Activated naive CD4-positive, alpha-beta T cell treated with anti-CD3 and anti-CD28 coated beads, Interleukin-2, amount 10 ng/mL, durations not matched to agents 7 days and 5 days (primary cell): ENCODE data around the gene OR2AT4.
"Not testable (repeated sequence)": the region's sequence is repeated elsewhere in the genome, so short reads cannot be mapped to it uniquely, and the experiment has no call there.

Source experiments
- CTCF ChIA-PET: fragments of 350-600 bp; sonication (Branson Sonifier 250); formaldehyde crosslinking; loops from one replicate; lab custom pipeline; 2021; ENCODE audit warnings: antibody characterized with exemption; lab: Charles Lee
- DNase-seq: peaks from one replicate; pipeline ENCODE4 v3.0.0-alpha.2; 2020
- H3K27ac Mint-ChIP-seq: one replicate; pipeline ENCODE4 v1.8.0; 2021; ENCODE audit warnings: mild to moderate bottlenecking, moderate library complexity, mixed read lengths
- H3K27me3 Mint-ChIP-seq: one replicate; pipeline ENCODE4 v1.8.0; 2021; ENCODE audit warnings: mild to moderate bottlenecking, mixed read lengths
- H3K36me3 Mint-ChIP-seq: one replicate; pipeline ENCODE4 v1.8.0; 2021; ENCODE audit warnings: mixed read lengths
- H3K4me1 Mint-ChIP-seq: one replicate; pipeline ENCODE4 v1.8.0; 2021; ENCODE audit warnings: mixed read lengths
- H3K4me3 Mint-ChIP-seq: one replicate; pipeline ENCODE4 v1.8.0; 2021; ENCODE audit warnings: mild to moderate bottlenecking, moderate library complexity, mixed read lengths
- H3K9me3 Mint-ChIP-seq: one replicate; pipeline ENCODE4 v1.8.0; 2021; ENCODE audit warnings: mixed read lengths

Gene OR2AT4

GRCh38 chr11:75097173-75097557 is 489 bp upstream of the OR2AT4 start:
- Mint-ChIP-seq H3K4me1 (no peaks in the 10 kb centered on the region), H3K4me3 (no peak overlapping the region), H3K9me3 (no peaks in the 10 kb centered on the region), H3K27me3 (peaks cover 41% of the 10 kb centered on the region), H3K36me3 (no peaks in the 10 kb centered on the region), H3K27ac (no peak overlapping the region)
- DNase-seq, result no peak
- CTCF ChIA-PET, result no interaction called here

- DNase-seq, H3K27ac Mint-ChIP-seq, H3K4me3 Mint-ChIP-seq, CTCF ChIA-PET, H3K36me3 Mint-ChIP-seq, H3K4me1 Mint-ChIP-seq: not testable (repeated sequence)
- H3K9me3 Mint-ChIP-seq, result peaks cover 11% of the 10 kb centered on the region
- peaks cover 37% of the 10 kb centered on the region for H3K27me3 Mint-ChIP-seq
Measured at GRCh38 chr11:75094382-75094781, 2.3 kb downstream of the OR2AT4 start.

DNA sequence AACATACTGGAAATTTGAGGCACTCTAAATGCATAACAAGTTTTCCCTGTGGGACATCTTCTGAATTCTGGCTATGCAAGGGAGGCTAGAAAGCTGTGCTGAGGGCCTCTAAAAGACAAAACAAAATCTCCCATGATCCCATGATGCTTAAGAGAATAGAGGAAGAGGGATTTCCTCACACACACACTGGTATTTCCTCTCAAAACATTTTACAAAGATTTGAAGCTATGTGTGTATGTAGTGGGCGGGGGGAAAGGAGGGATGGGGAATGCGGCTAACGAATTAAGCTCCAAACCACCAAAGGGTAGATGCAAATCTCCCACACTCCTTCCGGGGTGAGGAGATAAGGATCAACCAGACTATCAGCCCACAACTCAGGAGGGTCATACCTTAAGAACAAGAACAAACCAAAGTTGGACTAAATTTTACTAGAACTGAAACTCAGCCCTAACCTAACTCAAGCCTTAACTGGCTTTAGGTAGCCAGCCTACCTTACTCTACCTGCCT is 6.0 kb downstream of the OR2AT4 start:
- no peak for DNase-seq
- H3K4me3 Mint-ChIP-seq, result no peak overlapping the region
- H3K4me1 Mint-ChIP-seq, result no peaks in the 10 kb centered on the region
- peaks cover 11% of the 10 kb centered on the region for H3K9me3 Mint-ChIP-seq
- H3K27me3 Mint-ChIP-seq, result peaks cover 30% of the 10 kb centered on the region
- peaks cover 4% of the 10 kb centered on the region for H3K36me3 Mint-ChIP-seq
- CTCF ChIA-PET, result interaction anchor here (1.0 kb wide), 1 partner anchor 68 kb away, joined by 3 read pairs; no protein-coding TSS in a partner anchor
- no peak overlapping the region for H3K27ac Mint-ChIP-seq

- CTCF ChIA-PET, result no interaction called here
- Mint-ChIP-seq H3K9me3 (peaks cover 11% of the 10 kb centered on the region), H3K36me3 (peaks cover 4% of the 10 kb centered on the region), H3K4me3 (no peak overlapping the region), H3K27ac (no peak overlapping the region), H3K4me1 (no peaks in the 10 kb centered on the region), H3K27me3 (peaks cover 14% of the 10 kb centered on the region)
- DNase-seq, result no peak
Measured at GRCh38 chr11:75087319-75088305, 9.1 kb downstream of the OR2AT4 start.

DNA sequence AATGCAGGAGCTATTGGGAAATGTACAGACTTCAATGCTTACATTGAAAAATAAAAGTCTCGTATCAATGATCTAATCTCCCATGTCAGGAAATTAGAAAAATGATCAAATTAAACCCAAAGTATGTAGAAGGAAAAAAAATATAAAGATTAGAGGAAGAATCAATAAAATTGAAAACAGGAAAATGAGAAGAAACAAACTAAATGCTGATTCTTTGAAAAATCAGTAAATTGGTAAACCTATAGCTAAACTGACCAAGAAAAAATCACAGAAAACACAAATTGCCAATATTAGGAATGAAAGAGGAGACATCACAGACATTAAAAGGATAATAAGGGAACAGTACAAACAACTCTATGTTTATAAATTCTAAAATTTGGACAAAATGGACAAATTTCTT is 11.8 kb downstream of the OR2AT4 start:
- Mint-ChIP-seq H3K4me1 (no peaks in the 10 kb centered on the region), H3K27me3 (peaks cover 23% of the 10 kb centered on the region), H3K9me3 (no peaks in the 10 kb centered on the region), H3K36me3 (no peaks in the 10 kb centered on the region), H3K27ac (no peak overlapping the region), H3K4me3 (no peak overlapping the region)
- CTCF ChIA-PET, result no interaction called here
- DNase-seq, result no peak

GRCh38 chr11:75083217-75083605 is 13.5 kb downstream of the OR2AT4 start:
- H3K27me3 Mint-ChIP-seq, result peaks cover 19% of the 10 kb centered on the region
- CTCF ChIA-PET, result no interaction called here
- no peak overlapping the region for H3K4me3 Mint-ChIP-seq

GRCh38 chr11:75082601-75083216 is 14.0 kb downstream of the OR2AT4 start:
- H3K27ac Mint-ChIP-seq, result no peak overlapping the region
- no peaks in the 10 kb centered on the region for H3K4me1 Mint-ChIP-seq
- DNase-seq, result no peak
- CTCF ChIA-PET, result no interaction called here
- peaks cover 24% of the 10 kb centered on the region for H3K27me3 Mint-ChIP-seq
- no peaks in the 10 kb centered on the region for H3K36me3 Mint-ChIP-seq
- H3K4me3 Mint-ChIP-seq, result no peak overlapping the region
- H3K9me3 Mint-ChIP-seq, result no peaks in the 10 kb centered on the region

More at GRCh38 chr11:75083217-75083605, 13.5 kb downstream of the OR2AT4 start:
- H3K36me3 Mint-ChIP-seq, result no peaks in the 10 kb centered on the region
- H3K9me3 Mint-ChIP-seq, result no peaks in the 10 kb centered on the region
- H3K27ac Mint-ChIP-seq, result no peak overlapping the region
- no peaks in the 10 kb centered on the region for H3K4me1 Mint-ChIP-seq
- DNase-seq, result no peak

DNA sequence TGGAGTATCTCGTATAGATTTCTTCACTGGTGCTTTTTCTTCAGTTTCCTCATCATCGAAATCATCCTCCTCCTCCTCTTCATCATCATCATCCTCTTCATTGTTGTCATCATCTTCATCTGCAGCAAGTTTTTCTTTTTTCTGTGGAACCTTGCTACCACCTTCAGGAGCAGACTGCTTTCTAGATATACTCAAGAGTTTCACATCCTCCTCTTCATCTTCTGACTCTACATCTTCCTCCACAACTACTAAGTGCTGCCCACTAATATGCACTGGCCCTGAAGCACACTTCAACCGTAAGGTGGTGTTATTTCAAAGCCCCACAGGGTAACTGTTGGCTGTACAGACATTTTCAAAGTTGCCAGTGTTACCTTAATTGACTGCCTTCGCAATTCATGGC is 17.1 kb downstream of the OR2AT4 start:
- CTCF ChIA-PET, result no interaction called here
- Mint-ChIP-seq H3K27ac (no peak overlapping the region), H3K36me3 (no peaks in the 10 kb centered on the region), H3K27me3 (peaks cover 33% of the 10 kb centered on the region), H3K4me1 (no peaks in the 10 kb centered on the region), H3K9me3 (no peaks in the 10 kb centered on the region), H3K4me3 (no peak overlapping the region)
- no peak for DNase-seq

DNA sequence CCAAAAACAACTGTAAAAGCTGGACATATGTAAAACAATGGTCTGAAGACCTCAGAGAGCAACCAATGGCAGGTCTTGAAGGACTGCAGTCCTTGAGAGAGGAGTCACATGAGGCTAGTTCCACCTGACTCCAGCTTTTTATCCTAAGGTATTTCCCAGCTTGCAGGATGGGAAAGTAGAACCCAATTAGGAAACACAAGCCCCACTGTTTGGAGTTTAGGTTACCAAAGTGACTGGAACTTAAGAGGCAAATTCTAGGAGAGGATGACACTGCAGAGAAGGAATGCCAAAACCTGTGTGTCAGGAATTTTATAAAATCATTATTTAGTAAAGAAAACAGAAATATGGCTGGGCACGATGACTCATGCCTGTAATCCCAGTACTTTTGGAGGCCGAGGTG is 18.4 kb downstream of the OR2AT4 start:
- Mint-ChIP-seq H3K27ac (no peak overlapping the region), H3K4me1 (no peaks in the 10 kb centered on the region)
- no peak for DNase-seq

DNA sequence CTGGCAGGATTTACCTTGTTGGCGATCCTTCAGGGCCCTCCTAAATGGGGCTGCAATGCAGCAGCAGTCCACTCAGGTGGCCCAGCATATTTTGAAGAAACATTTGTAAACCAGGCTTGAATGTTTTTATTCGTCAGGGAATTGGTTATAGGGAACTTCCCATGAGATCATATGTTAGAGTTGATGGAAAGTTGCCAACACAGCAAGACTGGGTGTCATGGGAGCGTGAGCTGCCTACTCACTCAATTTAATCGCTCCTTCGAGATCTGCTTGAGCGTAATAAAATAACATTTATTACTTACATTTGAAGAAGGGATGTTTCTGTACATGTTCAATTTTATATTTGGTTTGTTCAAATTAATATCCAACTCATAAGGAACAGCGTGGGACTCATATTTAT is 19.4 kb downstream of the OR2AT4 start:
- H3K27me3 Mint-ChIP-seq, result peaks cover 45% of the 10 kb centered on the region
- CTCF ChIA-PET, result no interaction called here

More for the DNA sequence above, 18.4 kb downstream of the OR2AT4 start:
- H3K4me3 Mint-ChIP-seq, result no peak overlapping the region
- no peaks in the 10 kb centered on the region for H3K9me3 Mint-ChIP-seq
- H3K36me3 Mint-ChIP-seq, result no peaks in the 10 kb centered on the region
- CTCF ChIA-PET, result no interaction called here
- H3K27me3 Mint-ChIP-seq, result peaks cover 39% of the 10 kb centered on the region

DNA sequence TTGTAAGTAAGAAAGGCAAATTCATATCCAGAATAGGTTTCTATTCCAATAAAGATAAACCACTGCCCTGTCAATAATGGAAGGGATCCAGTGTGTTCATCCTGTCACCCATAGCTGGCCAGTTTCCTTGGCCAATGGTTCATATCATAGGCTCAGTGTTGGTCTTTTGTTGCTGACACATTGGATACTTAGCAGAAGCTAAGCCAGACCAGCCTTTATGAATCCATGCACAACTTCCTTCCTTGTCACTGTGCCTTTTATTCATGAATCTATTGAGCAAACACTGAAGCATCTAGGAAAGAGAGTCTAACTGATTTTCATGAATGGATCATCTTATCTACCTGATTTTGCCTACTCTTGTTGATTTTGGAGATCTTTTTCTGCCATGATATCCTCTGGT is 20.0 kb downstream of the OR2AT4 start:
- H3K27me3 Mint-ChIP-seq, result peaks cover 43% of the 10 kb centered on the region
- H3K4me3 Mint-ChIP-seq, result no peak overlapping the region
- no peaks in the 10 kb centered on the region for H3K9me3 Mint-ChIP-seq
- CTCF ChIA-PET, result no interaction called here
- no peak for DNase-seq
- H3K27ac Mint-ChIP-seq, result no peak overlapping the region
- H3K4me1 Mint-ChIP-seq, result no peaks in the 10 kb centered on the region
- no peaks in the 10 kb centered on the region for H3K36me3 Mint-ChIP-seq

More for the DNA sequence above, 19.4 kb downstream of the OR2AT4 start:
- Mint-ChIP-seq H3K4me1 (no peaks in the 10 kb centered on the region), H3K9me3 (no peaks in the 10 kb centered on the region), H3K36me3 (no peaks in the 10 kb centered on the region), H3K4me3 (no peak overlapping the region), H3K27ac (no peak overlapping the region)
- DNase-seq, result no peak

GRCh38 chr11:75073459-75074190 is 23.1 kb downstream of the OR2AT4 start:
- peaks cover 46% of the 10 kb centered on the region for H3K27me3 Mint-ChIP-seq

DNA sequence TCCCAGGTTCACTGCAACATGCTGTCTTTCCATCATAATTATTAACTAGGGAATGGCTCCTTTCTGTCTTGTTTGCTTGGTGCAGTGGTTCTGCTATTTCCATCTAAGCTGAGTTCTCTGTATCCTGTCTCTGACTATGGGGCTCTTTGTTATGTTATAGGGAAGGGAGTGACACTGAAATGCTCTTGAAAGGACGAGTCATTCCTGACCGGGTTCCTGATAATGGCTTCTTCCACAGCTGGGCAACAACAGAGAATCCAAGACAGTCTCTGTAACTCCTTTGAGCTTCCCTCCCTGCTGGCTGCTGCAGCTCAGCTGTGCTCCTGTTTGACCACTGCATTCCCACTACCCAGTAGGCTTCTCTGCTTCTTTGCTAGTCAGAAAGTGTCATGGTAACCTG is 24.1 kb downstream of the OR2AT4 start:
- CTCF ChIA-PET, result interaction anchor here (1.4 kb wide), 1 partner anchor 8 kb away, joined by 5 read pairs; no protein-coding TSS in a partner anchor
- DNase-seq, result no peak
- Mint-ChIP-seq H3K36me3 (no peaks in the 10 kb centered on the region), H3K27me3 (peaks cover 39% of the 10 kb centered on the region), H3K4me1 (no peaks in the 10 kb centered on the region), H3K9me3 (no peaks in the 10 kb centered on the region), H3K27ac (no peak overlapping the region), H3K4me3 (no peak overlapping the region)

More at GRCh38 chr11:75073459-75074190, 23.1 kb downstream of the OR2AT4 start:
- Mint-ChIP-seq H3K36me3 (no peaks in the 10 kb centered on the region), H3K4me3 (no peak overlapping the region), H3K27ac (no peak overlapping the region), H3K4me1 (no peaks in the 10 kb centered on the region), H3K9me3 (no peaks in the 10 kb centered on the region)
- CTCF ChIA-PET, result interaction anchor here (0.9 to 1.4 kb wide), 2 partner anchors 9 to 47 kb away, joined by 3 to 5 read pairs; no protein-coding TSS in a partner anchor
- no peak for DNase-seq

DNA sequence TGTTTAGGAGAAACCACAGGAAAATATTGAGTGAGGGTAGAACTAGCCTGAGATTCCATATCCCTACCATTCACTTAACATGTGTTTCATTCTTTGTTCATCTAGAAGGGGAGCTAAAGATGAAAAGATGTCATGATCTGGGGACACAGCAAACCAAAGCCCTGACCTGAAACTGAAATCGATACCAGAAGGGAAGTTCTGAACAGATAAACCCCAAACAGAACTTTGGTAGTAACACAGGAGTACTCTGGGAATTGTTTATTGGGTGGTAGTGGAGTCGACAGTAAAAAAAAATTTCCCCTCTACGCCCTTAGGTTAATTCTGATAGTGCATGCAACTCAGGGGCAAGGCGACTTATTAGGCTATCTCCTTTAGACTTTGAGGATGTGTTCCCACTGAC is 27.2 kb downstream of the OR2AT4 start:
- CTCF ChIA-PET, result interaction anchor here (1.3 kb wide), 1 partner anchor 71 kb away, joined by 4 read pairs; no protein-coding TSS in a partner anchor
- no peak for DNase-seq
- H3K27ac Mint-ChIP-seq, result no peak overlapping the region

More for the DNA sequence above, 27.2 kb downstream of the OR2AT4 start:
- peaks cover 33% of the 10 kb centered on the region for H3K27me3 Mint-ChIP-seq
- no peaks in the 10 kb centered on the region for H3K36me3 Mint-ChIP-seq
- H3K4me1 Mint-ChIP-seq, result no peaks in the 10 kb centered on the region
- H3K9me3 Mint-ChIP-seq, result no peaks in the 10 kb centered on the region
- H3K4me3 Mint-ChIP-seq, result no peak overlapping the region
